OCI-LY3 (cell line): ENCODE results near the gene BABAM2.
"Not testable (repeated sequence)": the region's sequence is repeated elsewhere in the genome, so short reads cannot be mapped to it uniquely, and the experiment has no call there.

ENCODE experiments used
- CTCF ChIP-seq: fragments of 200-600, 300-600 bp; sonication (generic); IDR thresholded peaks from 2 replicates; pipeline ENCODE4 v1.5.1; 2014; ENCODE audit warnings: antibody characterized with exemption, low read length, low read depth
- EZH2phosphoT487 ChIP-seq: fragments of 200-600 bp; shearing (Covaris generic); IDR thresholded peaks from 2 replicates; pipeline ENCODE4 v1.6.1; 2018; ENCODE audit warnings: antibody characterized with exemption, mixed run types, low read depth

- TF ChIP-seq CTCF, EZH2phosphoT487: not testable (repeated sequence)
Measured at GRCh38 chr2:28330722-28331121, 440.2 kb downstream of the BABAM2 start.
